Measurements from ENCODE around the gene FAHD1. TPM values are rescaled to one million over a fixed set of nuclear protein-coding genes. Genes with fewer than 3 reads are reported as not detected.

Gene FAHD1
- total RNA-seq, 5 donors from 2014 or later (not counting 1 experiment from before 2014, with no cell fraction given), result 6.2 to 15.3 (median 11.2) TPM

GRCh38 chr16:1780677-1781072 is 46.3 kb upstream of the FAHD1 start:
- Histone ChIP-seq H3K4me1 (ENCODE audit: control insufficient read depth in 1 of 2, extremely low read depth in 1 of 2, insufficient read depth in 2 of 2, low read length in 2 of 2) (peaks cover 2 to 57% of the 10 kb centered on the region in 2 experiments), H3K4me3 (ENCODE audit: control insufficient read depth in 1 of 2, extremely low read depth in 1 of 2, low read length in 1 of 2) (no peak overlapping the region), H3K9me3 (no peaks in the 10 kb centered on the region), H3K36me3 (ENCODE audit: control insufficient read depth in 2 of 2, extremely low read depth in 1 of 2, insufficient read depth in 1 of 2, low read length in 1 of 2) (peaks cover 22 to 45% of the 10 kb centered on the region in 2 donors), H3K27me3 (replicated peaks in 1 of 2; ENCODE audit: control insufficient read depth in 2 of 2, extremely low read depth in 1 of 2, insufficient read depth in 2 of 2, low read length in 1 of 2) (no peaks in the 10 kb centered on the region), H3K27ac (ENCODE audit: low read length) (peak overlapping the region; percentile 29)
- H3K36me3 Mint-ChIP-seq, result no peaks in the 10 kb centered on the region
- POLR2A ChIA-PET, result no interaction called here
- ATAC-seq (replicated peaks in 1 of 4), result no peak
- H3K27me3 Mint-ChIP-seq, result no peaks in the 10 kb centered on the region
- CTCF ChIA-PET, result no interaction called here
- H3K4me1 Mint-ChIP-seq, result peaks cover 10 to 40% (median 31%) of the 10 kb centered on the region in 3 donors
- no peaks in the 10 kb centered on the region for H3K9me3 Mint-ChIP-seq
- DNase-seq, result no peak
- WGBS (ENCODE audit: insufficient coverage), result 100% methylated on average over 2 of the region's 6 CpGs
- peak overlapping the region; percentile 75 to 82 (median 81) for H3K4me3 Mint-ChIP-seq
- peak overlapping the region; percentile 16 to 23 for H3K27ac Mint-ChIP-seq

- H3K27ac ChIP-seq (ENCODE audit: low read length), result peak overlapping the region; percentile 29
- H3K27me3 ChIP-seq (replicated peaks in 1 of 2; ENCODE audit: control insufficient read depth in 2 of 2, extremely low read depth in 1 of 2, insufficient read depth in 2 of 2, low read length in 1 of 2), result no peaks in the 10 kb centered on the region
- 84% methylated on average over 20 of the region's 20 CpGs for WGBS (ENCODE audit: insufficient coverage)
- H3K36me3 ChIP-seq (ENCODE audit: control insufficient read depth in 2 of 2, extremely low read depth in 1 of 2, insufficient read depth in 1 of 2, low read length in 1 of 2), result peaks cover 19 to 45% of the 10 kb centered on the region in 2 donors
- Mint-ChIP-seq H3K4me3 (peak overlapping the region; percentile 75 to 82 (median 81)), H3K4me1 (peaks cover 10 to 44% (median 34%) of the 10 kb centered on the region in 3 donors), H3K36me3 (no peaks in the 10 kb centered on the region), H3K27ac (peak overlapping the region; percentile 78 to 79), H3K27me3 (no peaks in the 10 kb centered on the region), H3K9me3 (no peaks in the 10 kb centered on the region)
- ChIA-PET CTCF (interaction anchor here in 1 of 2 donors (0.5 to 1.2 kb wide), 3 partner anchors 24 to 161 kb away, joined by 3 to 6 read pairs (median 3); no protein-coding TSS in a partner anchor), POLR2A (no interaction called here)
- peak overlapping the region; percentile 72 to 73 for H3K4me3 ChIP-seq (ENCODE audit: control insufficient read depth in 1 of 2, extremely low read depth in 1 of 2, low read length in 1 of 2)
- DNase-seq (no peak), ATAC-seq (replicated peaks in 1 of 4) (no peak)
- H3K9me3 ChIP-seq, result no peaks in the 10 kb centered on the region
- H3K4me1 ChIP-seq (ENCODE audit: control insufficient read depth in 1 of 2, extremely low read depth in 1 of 2, insufficient read depth in 2 of 2, low read length in 2 of 2), result peaks cover 2 to 63% of the 10 kb centered on the region in 2 experiments
Observed at GRCh38 chr16:1781254-1781653, 45.8 kb upstream of the FAHD1 start.

GRCh38 chr16:1781758-1782407 is 45.1 kb upstream of the FAHD1 start:
- peaks cover 2 to 67% of the 10 kb centered on the region in 2 experiments for H3K4me1 ChIP-seq (ENCODE audit: control insufficient read depth in 1 of 2, extremely low read depth in 1 of 2, insufficient read depth in 2 of 2, low read length in 2 of 2)
- peak in 19 of 35 experiments; percentile 17 to 57 (median 32) for DNase-seq

GRCh38 chr16:1782408-1783264 is 44.4 kb upstream of the FAHD1 start, which contains the start of the genes NUBP2 and SPSB3:
Gene NUBP2 (plus strand): TSS chr16:1782960. CDS start chr16:1783021, 61 bp downstream.
Gene SPSB3 (minus strand): TSS chr16:1782571. CDS start chr16:1781483, 1,088 bp downstream.
- peak; percentile 87 to 99 (median 94) for DNase-seq
- Histone ChIP-seq H3K27me3 (replicated peaks in 1 of 2; ENCODE audit: control insufficient read depth in 2 of 2, extremely low read depth in 1 of 2, insufficient read depth in 2 of 2, low read length in 1 of 2) (no peaks in the 10 kb centered on the region), H3K4me3 (ENCODE audit: control insufficient read depth in 1 of 2, extremely low read depth in 1 of 2, low read length in 1 of 2) (peak within 1 kb of the TSS; percentile 72 to 73), H3K36me3 (ENCODE audit: control insufficient read depth in 2 of 2, extremely low read depth in 1 of 2, insufficient read depth in 1 of 2, low read length in 1 of 2) (peaks cover 16 to 48% of the 10 kb centered on the region in 2 donors), H3K9me3 (no peaks in the 10 kb centered on the region), H3K27ac (ENCODE audit: low read length) (peak within 1 kb of the TSS; percentile 57), H3K4me1 (ENCODE audit: control insufficient read depth in 1 of 2, extremely low read depth in 1 of 2, insufficient read depth in 2 of 2, low read length in 2 of 2) (peaks cover 2 to 70% of the 10 kb centered on the region in 2 experiments)
- under 1% methylated on average over 99 of the region's 102 CpGs for WGBS (ENCODE audit: insufficient coverage)
- ChIA-PET POLR2A (interaction anchor here (0.5 to 1.2 kb wide), 7 partner anchors 10 to 706 kb away, joined by 3 to 7 read pairs (median 4); partner anchors contain the start of genes RPS2 (in 1 of the 2), TRAF7 (in 1 of the 2) and UQCC4 (in 1 of the 2)), CTCF (interaction anchor here (0.5 to 1.3 kb wide), 15 partner anchors 8 to 1447 kb away, joined by 3 to 16 read pairs (median 4); partner anchors contain the start of genes EME2 (in 1 of the 2), FAHD1 (in 1 of the 2), HAGH (in 1 of the 2) and JPT2 (in 1 of the 2))
- ATAC-seq (replicated peaks in 1 of 4), result peak; percentile 87 to 88 (median 87)
- Mint-ChIP-seq H3K27ac (peak within 1 kb of the TSS; percentile 86 to 88), H3K36me3 (no peaks in the 10 kb centered on the region), H3K4me1 (peaks cover 10 to 44% (median 34%) of the 10 kb centered on the region in 3 donors), H3K27me3 (no peaks in the 10 kb centered on the region), H3K4me3 (peak within 1 kb of the TSS; percentile 75 to 91 (median 89)), H3K9me3 (no peaks in the 10 kb centered on the region)

More at GRCh38 chr16:1781758-1782407, 45.1 kb upstream of the FAHD1 start:
- POLR2A ChIA-PET, result interaction anchor here in 1 of 2 donors (0.5 to 1.2 kb wide), 5 partner anchors 10 to 374 kb away, joined by 3 to 7 read pairs (median 5); partner anchors contain the start of genes RPS2, TRAF7 and UQCC4
- Histone ChIP-seq H3K27ac (ENCODE audit: low read length) (peak overlapping the region; percentile 29), H3K4me3 (ENCODE audit: control insufficient read depth in 1 of 2, extremely low read depth in 1 of 2, low read length in 1 of 2) (peak overlapping the region; percentile 72 to 73), H3K36me3 (ENCODE audit: control insufficient read depth in 2 of 2, extremely low read depth in 1 of 2, insufficient read depth in 1 of 2, low read length in 1 of 2) (peaks cover 22 to 46% of the 10 kb centered on the region in 2 donors), H3K27me3 (replicated peaks in 1 of 2; ENCODE audit: control insufficient read depth in 2 of 2, extremely low read depth in 1 of 2, insufficient read depth in 2 of 2, low read length in 1 of 2) (no peaks in the 10 kb centered on the region), H3K9me3 (no peaks in the 10 kb centered on the region)
- CTCF ChIA-PET, result interaction anchor here in 1 of 2 donors (0.5 to 1.2 kb wide), 11 partner anchors 10 to 1446 kb away, joined by 3 to 16 read pairs (median 4); partner anchors contain the start of genes EME2, FAHD1, HAGH and MAPK8IP3
- Mint-ChIP-seq H3K27me3 (no peaks in the 10 kb centered on the region), H3K9me3 (no peaks in the 10 kb centered on the region), H3K4me1 (peaks cover 10 to 44% (median 34%) of the 10 kb centered on the region in 3 donors), H3K4me3 (peak overlapping the region; percentile 75 to 91 (median 82)), H3K27ac (peak overlapping the region; percentile 78 to 79), H3K36me3 (no peaks in the 10 kb centered on the region)
- under 1% methylated on average over 69 of the region's 70 CpGs for WGBS (ENCODE audit: insufficient coverage)
- peak in 3 of 4 experiments; percentile 20 to 29 (median 25) for ATAC-seq (replicated peaks in 1 of 4)

GRCh38 chr16:1784977-1785845 is 41.8 kb upstream of the FAHD1 start:
- Mint-ChIP-seq H3K4me1 (peaks cover 14 to 43% (median 34%) of the 10 kb centered on the region in 3 donors), H3K36me3 (peaks cover 5% of the 10 kb centered on the region), H3K27ac (no peak overlapping the region), H3K27me3 (no peaks in the 10 kb centered on the region), H3K4me3 (peak overlapping the region; percentile 31 to 59 (median 49)), H3K9me3 (no peaks in the 10 kb centered on the region)
- 98% methylated on average over 16 of the region's 26 CpGs for WGBS (ENCODE audit: insufficient coverage)
- H3K9me3 ChIP-seq, result no peaks in the 10 kb centered on the region
- DNase-seq, result no peak
- no peak for ATAC-seq (replicated peaks in 1 of 4)
- peaks cover 22 to 54% of the 10 kb centered on the region in 2 donors for H3K36me3 ChIP-seq (ENCODE audit: control insufficient read depth in 2 of 2, extremely low read depth in 1 of 2, insufficient read depth in 1 of 2, low read length in 1 of 2)
- ChIA-PET CTCF (no interaction called here), POLR2A (no interaction called here)
- H3K27ac ChIP-seq (ENCODE audit: low read length), result no peak overlapping the region
- H3K4me3 ChIP-seq (ENCODE audit: control insufficient read depth in 1 of 2, extremely low read depth in 1 of 2, low read length in 1 of 2), result no peak overlapping the region
- peaks cover 2 to 56% of the 10 kb centered on the region in 2 experiments for H3K4me1 ChIP-seq (ENCODE audit: control insufficient read depth in 1 of 2, extremely low read depth in 1 of 2, insufficient read depth in 2 of 2, low read length in 2 of 2)
- no peaks in the 10 kb centered on the region for H3K27me3 ChIP-seq (replicated peaks in 1 of 2; ENCODE audit: control insufficient read depth in 2 of 2, extremely low read depth in 1 of 2, insufficient read depth in 2 of 2, low read length in 1 of 2)

Data from T-cell (primary cell).